ENCODE measurements around the gene NFKBIZ.
A peak's percentile ranks its signal among the peaks of the same experiment; 100 is the strongest.

DNA sequence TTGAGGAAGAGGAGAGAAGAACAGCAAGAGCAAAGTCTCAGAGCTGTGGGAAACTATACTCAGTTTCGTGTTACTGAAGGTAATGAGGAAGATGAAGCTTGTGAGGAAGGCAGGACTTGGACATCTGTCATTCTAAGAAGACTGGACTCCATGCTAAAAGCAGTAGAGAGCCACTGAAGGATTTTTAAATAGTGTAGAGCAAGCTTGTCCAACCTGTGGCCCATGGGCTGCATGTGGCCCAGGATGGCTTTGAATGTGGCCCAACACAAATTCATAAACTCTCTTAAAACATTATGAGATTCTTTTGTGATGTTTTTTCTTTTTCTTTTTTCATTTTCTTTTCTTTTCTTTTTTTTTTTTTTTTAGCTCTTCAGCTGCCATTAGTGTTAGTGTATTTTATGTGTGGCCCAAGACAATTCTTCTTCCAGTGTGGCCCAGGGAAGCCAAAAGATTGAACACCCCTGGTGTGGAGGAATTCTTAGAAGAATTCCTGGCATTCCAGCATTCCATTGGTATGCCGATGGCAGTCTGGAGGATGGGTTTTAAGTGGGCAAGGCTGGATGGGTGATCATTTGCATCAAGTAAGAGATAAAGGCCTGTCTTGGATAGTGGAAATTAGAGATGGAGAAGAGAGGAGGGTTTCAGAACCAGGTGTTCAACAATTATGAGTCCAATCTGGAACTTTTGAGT lies 6.9 kb upstream of the NFKBIZ start:
- TF ChIP-seq, protein P1, sequence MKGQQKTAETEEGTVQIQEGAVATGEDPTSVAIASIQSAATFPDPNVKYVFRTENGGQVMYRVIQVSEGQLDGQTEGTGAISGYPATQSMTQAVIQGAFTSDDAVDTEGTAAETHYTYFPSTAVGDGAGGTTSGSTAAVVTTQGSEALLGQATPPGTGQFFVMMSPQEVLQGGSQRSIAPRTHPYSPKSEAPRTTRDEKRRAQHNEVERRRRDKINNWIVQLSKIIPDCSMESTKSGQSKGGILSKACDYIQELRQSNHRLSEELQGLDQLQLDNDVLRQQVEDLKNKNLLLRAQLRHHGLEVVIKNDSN (IDR thresholded peaks at IDR 0.05): no peak
- TF ChIP-seq TCF12 (IDR thresholded peaks at IDR 0.05; ENCODE audit: low read depth): peak; percentile 52; the same call in 1 of the 2 replicates
- TF ChIP-seq EP300 (IDR thresholded peaks at IDR 0.05; ENCODE audit: borderline replicate concordance): peak; percentile 38; the same call in 1 of the 2 replicates
- TF ChIP-seq ZBTB7A (IDR thresholded peaks at IDR 0.05; ENCODE audit: low read depth): no peak
- no peak for TF ChIP-seq RAD21 (IDR thresholded peaks at IDR 0.05; ENCODE audit: low read depth)
- TF ChIP-seq, protein P2, sequence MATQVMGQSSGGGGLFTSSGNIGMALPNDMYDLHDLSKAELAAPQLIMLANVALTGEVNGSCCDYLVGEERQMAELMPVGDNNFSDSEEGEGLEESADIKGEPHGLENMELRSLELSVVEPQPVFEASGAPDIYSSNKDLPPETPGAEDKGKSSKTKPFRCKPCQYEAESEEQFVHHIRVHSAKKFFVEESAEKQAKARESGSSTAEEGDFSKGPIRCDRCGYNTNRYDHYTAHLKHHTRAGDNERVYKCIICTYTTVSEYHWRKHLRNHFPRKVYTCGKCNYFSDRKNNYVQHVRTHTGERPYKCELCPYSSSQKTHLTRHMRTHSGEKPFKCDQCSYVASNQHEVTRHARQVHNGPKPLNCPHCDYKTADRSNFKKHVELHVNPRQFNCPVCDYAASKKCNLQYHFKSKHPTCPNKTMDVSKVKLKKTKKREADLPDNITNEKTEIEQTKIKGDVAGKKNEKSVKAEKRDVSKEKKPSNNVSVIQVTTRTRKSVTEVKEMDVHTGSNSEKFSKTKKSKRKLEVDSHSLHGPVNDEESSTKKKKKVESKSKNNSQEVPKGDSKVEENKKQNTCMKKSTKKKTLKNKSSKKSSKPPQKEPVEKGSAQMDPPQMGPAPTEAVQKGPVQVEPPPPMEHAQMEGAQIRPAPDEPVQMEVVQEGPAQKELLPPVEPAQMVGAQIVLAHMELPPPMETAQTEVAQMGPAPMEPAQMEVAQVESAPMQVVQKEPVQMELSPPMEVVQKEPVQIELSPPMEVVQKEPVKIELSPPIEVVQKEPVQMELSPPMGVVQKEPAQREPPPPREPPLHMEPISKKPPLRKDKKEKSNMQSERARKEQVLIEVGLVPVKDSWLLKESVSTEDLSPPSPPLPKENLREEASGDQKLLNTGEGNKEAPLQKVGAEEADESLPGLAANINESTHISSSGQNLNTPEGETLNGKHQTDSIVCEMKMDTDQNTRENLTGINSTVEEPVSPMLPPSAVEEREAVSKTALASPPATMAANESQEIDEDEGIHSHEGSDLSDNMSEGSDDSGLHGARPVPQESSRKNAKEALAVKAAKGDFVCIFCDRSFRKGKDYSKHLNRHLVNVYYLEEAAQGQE (IDR thresholded peaks at IDR 0.05; ENCODE audit: low read depth): no peak
- TF ChIP-seq FOXM1 (IDR thresholded peaks at IDR 0.05; ENCODE audit: borderline replicate concordance, low read depth): no peak
- no peak for TF ChIP-seq EGR1 (IDR thresholded peaks at IDR 0.05)
- no peak for TF ChIP-seq CEBPB (IDR thresholded peaks at IDR 0.05)
